Upper lobe of right lung (tissue), 1 donor: ENCODE results near the gene MYO7B. TPM values are rescaled to one million over a fixed set of nuclear protein-coding genes. Genes with fewer than 3 reads are reported as not detected.
A peak's percentile ranks its signal among the peaks of the same experiment; 100 is the strongest.

Source experiments
- ATAC-seq: fragments of 200-7000 bp; cut with Tn5 transposase; one replicate; pipeline ENCODE4 v1.9.1; 2020; ENCODE audit warnings: mild to moderate bottlenecking, moderate library complexity
- DNase-seq: peaks from one replicate; pipeline ENCODE4 v3.0.0-alpha.2; 2020
- H3K27ac ChIP-seq: fragments of 200-600 bp; one replicate; pipeline ENCODE4 v1.8.0; 2022
- H3K27me3 ChIP-seq: fragments of 200-600 bp; one replicate; pipeline ENCODE4 v1.8.0; 2022; ENCODE audit warnings: mild to moderate bottlenecking
- H3K36me3 ChIP-seq: fragments of 200-600 bp; one replicate; pipeline ENCODE4 v1.8.0; 2022
- H3K4me1 ChIP-seq: fragments of 200-600 bp; one replicate; pipeline ENCODE4 v1.8.0; 2022
- H3K4me3 ChIP-seq: fragments of 200-600 bp; one replicate; pipeline ENCODE4 v1.8.0; 2022; ENCODE audit warnings: mild to moderate bottlenecking
- H3K9me3 ChIP-seq: fragments of 200-600 bp; one replicate; pipeline ENCODE4 v1.8.0; 2022
- CTCF ChIP-seq: fragments of 200-600 bp; IDR thresholded peaks from one replicate; pipeline ENCODE4 v1.8.0; 2022; ENCODE audit warnings: antibody characterized with exemption
- intact Hi-C: fragments of 100-400 bp; cut with DNase I; formaldehyde crosslinking; loops from one replicate; pipeline ENCODE4 v1.11.0; 2022
- total RNA-seq: library from RNA; stranded (reverse); fragmentation: NEBNext Ultra II Directional; extraction: Animal tissue kit (Norgen Biotek cat#: 25700); gene quantifications from one replicate; pipeline ENCODE4 v1.2.1, GENCODE V29; 2021
- donor health status: DM: no; HTN: yes; CAD: no; lungs with severe emphysema.

The MYO7B gene
- total RNA-seq, 1 donor from 2014 or later = 2.2 TPM

- no peak within 1 kb of the TSS for H3K4me3 ChIP-seq
- intact Hi-C loops = no loop called here
- no peaks in the 10 kb centered on the region for H3K36me3 ChIP-seq
- peak within 1 kb of the TSS; percentile 72 for H3K27ac ChIP-seq
- peaks cover 10% of the 10 kb centered on the region for H3K4me1 ChIP-seq
- DNase-seq (no peak), ATAC-seq (no peak)
- H3K9me3 ChIP-seq = no peaks in the 10 kb centered on the region
- TF ChIP-seq CTCF = no peak
- H3K27me3 ChIP-seq = no peaks in the 10 kb centered on the region
Observed at GRCh38 chr2:127645395-127646291, 110.2 kb downstream of the MYO7B start, which contains the start of gene GPR17. TSS of gene GPR17 (plus strand) at chr2:127646153. CDS start at chr2:127650736, 4,583 bp downstream.

- no peaks in the 10 kb centered on the region for H3K27me3 ChIP-seq
- intact Hi-C loops = no loop called here
- ATAC-seq = no peak
- H3K4me3 ChIP-seq = no peak overlapping the region
- DNase-seq = no peak
- peak overlapping the region; percentile 72 for H3K27ac ChIP-seq
- H3K4me1 ChIP-seq = peaks cover 10% of the 10 kb centered on the region
- TF ChIP-seq CTCF = no peak
- no peaks in the 10 kb centered on the region for H3K9me3 ChIP-seq
- no peaks in the 10 kb centered on the region for H3K36me3 ChIP-seq
Observed at GRCh38 chr2:127646487-127647241, 111.2 kb downstream of the MYO7B start.

GRCh38 chr2:127647242-127648190, 112.0 kb downstream of the MYO7B start:
- no peak for DNase-seq
- no peak for TF ChIP-seq CTCF
- Histone ChIP-seq H3K27ac (peak overlapping the region; percentile 72), H3K4me1 (peaks cover 15% of the 10 kb centered on the region), H3K36me3 (no peaks in the 10 kb centered on the region), H3K9me3 (no peaks in the 10 kb centered on the region), H3K4me3 (no peak overlapping the region), H3K27me3 (no peaks in the 10 kb centered on the region)
- intact Hi-C loops = no loop called here
- ATAC-seq = no peak

- intact Hi-C loops = no loop called here
- no peak overlapping the region for H3K4me3 ChIP-seq
- no peak for ATAC-seq
- H3K27ac ChIP-seq = no peak overlapping the region
- no peak for DNase-seq
- no peaks in the 10 kb centered on the region for H3K9me3 ChIP-seq
- no peaks in the 10 kb centered on the region for H3K36me3 ChIP-seq
- TF ChIP-seq CTCF = no peak
- H3K27me3 ChIP-seq = no peaks in the 10 kb centered on the region
- peaks cover 15% of the 10 kb centered on the region for H3K4me1 ChIP-seq
Observed at GRCh38 chr2:127648321-127648720, 112.8 kb downstream of the MYO7B start.

GRCh38 chr2:127649100-127649611, 113.7 kb downstream of the MYO7B start:
- intact Hi-C loops = no loop called here
- Histone ChIP-seq H3K27ac (peak overlapping the region; percentile 47), H3K27me3 (no peaks in the 10 kb centered on the region), H3K9me3 (no peaks in the 10 kb centered on the region), H3K4me1 (peaks cover 15% of the 10 kb centered on the region), H3K4me3 (no peak overlapping the region), H3K36me3 (no peaks in the 10 kb centered on the region)
- no peak for ATAC-seq
- DNase-seq = no peak
- no peak for TF ChIP-seq CTCF
